HG03280 (cell line): Measurements from ENCODE around the gene TM4SF20.

Experiments used
- ATAC-seq: cut with Tn5 transposase; IDR thresholded peaks from one replicate; pipeline ENCODE4 v1.9.1; 2021; ENCODE audit warnings: mild to moderate bottlenecking, moderate library complexity; ENCODE audit not compliant: unreplicated experiment

The TM4SF20 gene, protein sequence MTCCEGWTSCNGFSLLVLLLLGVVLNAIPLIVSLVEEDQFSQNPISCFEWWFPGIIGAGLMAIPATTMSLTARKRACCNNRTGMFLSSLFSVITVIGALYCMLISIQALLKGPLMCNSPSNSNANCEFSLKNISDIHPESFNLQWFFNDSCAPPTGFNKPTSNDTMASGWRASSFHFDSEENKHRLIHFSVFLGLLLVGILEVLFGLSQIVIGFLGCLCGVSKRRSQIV

DNA sequence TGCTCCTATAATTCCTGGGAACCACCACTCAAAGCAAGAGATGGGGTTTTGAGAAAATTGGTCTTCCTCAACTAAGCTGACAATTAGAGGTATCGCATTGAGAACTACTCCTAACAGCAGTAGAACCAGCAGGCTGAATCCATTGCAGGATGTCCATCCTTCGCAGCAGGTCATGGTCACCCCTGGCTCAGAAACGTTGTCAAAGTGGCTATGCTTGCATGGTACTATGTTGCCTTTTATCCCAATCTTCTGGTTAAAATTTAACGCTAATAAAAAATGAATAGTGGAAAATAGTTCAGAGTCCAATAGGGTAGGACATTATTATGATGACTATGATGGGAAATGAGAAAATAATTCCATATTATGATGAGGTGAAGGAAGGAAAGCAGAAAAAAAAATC is at the start of gene TM4SF20:
TM4SF20 (minus strand) TSS at position 212 of the 400 bp plus-strand sequence; CDS start at position 174, 38 bp downstream.
- ATAC-seq: no peak

DNA sequence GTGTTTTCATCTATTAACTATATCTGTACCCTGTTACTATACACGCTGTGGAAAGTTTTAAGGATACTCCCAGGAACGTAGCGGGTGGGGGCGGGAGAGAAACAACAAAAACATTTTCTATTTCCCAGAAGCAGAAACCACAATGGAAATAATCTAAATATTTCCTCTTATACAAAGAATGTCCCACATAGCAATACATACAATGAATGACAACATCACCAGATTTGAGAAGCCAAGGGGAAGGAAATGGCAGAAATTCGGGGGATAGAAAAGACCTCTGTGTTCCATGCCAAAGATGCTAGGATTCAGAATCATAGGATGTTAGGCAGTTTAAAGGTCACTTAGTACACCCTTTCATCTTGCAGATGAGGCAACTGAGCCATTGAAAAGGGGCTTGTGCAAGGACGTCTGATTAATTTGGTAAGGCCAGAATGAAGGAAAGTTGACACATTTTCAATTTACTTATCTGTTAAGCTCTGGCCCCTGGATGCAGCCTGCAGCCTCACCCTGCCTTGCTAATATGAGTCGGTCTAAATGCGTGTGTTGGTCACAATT is 49.7 kb upstream of the TM4SF20 start:
- ATAC-seq: no peak

DNA sequence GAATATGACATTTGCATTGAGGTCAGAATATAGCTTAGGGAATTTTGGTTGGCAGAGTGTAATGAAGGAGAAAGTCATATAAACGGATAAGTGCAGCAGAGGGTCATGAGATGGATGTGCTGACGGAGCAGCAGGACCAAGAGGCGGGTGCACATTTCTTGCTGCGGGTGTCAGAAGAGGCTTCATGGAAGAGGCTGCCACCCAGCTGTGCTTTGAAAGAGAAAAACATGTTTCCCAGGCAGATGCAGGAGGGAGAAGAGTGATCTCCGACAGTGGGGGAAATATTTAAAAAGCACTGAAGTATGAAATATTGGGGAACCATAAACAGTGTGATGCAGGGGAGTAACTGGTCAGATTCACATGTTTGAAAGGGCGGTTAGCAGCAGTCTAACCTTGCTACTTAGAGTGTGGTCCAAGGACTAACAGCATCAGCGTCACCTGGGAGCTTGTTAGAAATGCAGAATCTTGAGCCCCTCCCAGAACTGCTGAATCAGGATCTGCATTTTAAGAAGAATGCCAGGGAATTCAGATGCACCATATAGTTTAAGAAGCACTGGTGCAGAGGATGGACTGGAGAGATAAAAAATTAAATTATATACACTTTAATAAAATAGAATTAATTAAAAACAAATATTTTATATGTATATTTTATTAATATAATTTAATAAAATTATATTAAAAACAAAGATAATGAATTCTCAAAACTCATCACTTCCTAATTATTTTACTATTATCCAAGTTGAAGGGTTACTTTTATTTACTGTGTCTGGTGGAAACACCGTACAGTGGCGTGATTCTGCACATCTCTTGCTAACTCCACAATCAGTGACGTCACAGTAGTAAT is 44.8 kb upstream of the TM4SF20 start:
- ATAC-seq: no peak

DNA sequence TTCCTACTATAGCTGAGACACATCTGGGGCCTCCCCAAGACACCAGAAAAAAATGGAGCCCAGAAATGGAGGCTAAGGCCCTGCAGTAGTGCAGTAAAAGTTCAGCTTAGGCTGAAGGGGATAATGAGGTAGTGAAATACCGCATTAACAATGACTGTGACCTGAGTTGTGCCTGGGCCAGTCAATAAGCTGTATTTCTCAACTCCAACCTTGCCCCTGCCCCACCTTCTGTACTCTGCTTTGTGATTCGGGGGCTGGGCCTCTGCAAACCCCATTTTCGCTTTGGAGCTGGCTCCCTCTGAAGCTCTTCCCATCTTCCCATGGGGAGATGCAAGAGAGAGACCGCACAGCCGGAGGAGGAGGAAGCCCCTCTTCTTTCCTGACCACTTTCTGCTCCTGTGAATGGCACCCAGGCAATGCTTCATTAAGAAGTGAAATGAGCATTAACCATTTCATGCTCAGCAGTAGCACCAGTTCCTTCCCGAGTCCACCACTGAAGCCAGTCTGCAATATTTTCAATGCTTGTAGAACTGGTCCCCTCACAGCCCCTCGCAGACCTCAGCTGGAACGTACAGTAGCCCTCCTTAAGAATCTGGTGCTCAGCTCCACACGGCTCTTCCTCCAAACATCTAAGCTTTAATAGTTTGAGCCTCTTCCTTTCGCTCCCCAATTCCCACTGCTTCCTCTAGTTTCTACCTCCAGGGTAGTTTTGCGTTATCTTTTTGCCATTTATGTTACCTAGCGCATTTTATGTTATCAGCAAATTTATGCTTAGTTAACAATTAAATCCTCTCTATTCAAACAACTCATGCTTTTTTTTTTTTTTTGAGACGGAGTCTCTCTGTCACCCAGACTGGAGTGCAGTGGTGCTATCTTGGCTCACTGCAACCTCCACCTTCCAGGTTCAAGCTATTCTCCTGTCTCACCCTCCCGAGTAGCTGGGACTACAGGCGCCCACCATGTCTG is 41.3 kb upstream of the TM4SF20 start:
- ATAC-seq: no peak

DNA sequence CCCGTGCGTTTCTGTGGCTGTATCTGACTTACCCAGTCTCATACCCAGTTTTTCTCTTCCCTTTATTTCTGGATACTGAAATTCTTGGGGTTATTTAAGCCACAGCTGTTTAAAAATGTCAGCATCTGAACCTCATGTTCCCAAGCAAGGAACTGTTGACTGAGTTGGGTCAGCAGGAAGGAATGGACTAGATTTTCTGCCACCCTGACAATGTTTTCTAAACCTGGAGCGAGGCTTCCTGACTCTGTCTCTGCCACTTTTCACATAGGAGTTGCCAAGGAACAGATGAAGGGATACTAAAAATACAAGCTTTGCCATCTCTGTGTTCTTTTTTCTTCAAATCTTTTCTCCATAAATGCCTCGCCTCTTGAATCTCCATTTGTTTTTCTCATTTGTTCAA is 37.6 kb upstream of the TM4SF20 start:
- no peak for ATAC-seq

DNA sequence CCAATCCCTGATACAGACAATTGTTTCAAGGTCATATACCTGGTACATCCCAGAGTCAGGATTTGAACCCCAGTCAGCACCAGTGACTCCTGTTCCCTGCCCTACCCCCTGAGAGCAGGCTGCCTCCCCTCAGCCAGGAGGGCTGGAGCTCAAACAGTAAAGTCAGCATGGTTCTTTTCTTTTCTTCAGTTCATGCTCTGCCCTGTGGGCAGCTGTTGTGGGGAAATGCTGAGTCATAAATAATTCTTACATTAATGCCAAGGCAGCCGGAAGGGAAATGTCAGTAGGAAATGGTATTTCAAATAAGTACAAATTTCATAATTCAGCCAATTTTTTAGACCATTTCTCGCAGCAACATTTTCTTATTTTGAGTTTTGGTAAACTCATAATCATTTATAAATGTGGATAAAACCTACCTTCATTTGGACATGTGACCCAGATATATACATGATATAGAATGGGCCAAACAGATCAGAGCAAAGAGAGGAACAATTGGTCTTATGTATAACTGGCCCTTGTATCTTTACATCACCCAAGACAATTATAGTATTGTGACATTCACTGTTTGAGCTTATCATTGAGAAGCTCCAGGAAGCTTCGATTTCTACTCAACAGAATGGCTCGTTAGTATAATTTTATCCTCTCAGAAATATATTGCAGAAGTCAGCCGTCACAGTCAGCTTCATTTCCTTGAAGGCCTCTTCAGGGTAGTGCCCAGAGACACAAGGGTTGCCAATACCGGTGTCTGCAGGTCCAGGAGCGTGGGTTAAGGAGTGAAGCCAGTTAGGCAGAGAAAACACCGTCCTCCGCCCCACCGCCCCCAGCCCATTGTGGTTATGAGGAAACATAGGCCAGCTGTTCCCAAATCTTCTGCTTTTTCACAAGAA is 36.7 kb upstream of the TM4SF20 start:
- ATAC-seq: no peak

DNA sequence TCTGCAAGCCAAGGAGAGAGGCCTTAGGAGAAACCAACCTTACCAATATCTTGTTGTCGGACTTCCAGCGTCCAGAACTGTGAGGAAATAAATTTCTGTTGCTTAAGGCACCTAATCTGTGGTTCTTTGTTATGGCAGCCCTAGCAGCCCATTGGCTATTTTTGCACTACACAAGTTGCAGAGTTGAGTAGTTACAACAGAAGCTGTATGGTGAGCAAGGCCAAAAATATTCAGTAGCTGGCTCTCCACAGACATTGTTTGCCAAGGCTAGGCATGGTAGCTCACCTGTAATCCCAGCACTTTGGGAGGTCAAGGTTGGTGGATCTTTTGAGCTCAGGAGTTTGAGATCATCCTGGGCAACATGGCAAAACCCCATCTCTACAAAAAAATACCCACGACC is 35.7 kb upstream of the TM4SF20 start:
- ATAC-seq: no peak

DNA sequence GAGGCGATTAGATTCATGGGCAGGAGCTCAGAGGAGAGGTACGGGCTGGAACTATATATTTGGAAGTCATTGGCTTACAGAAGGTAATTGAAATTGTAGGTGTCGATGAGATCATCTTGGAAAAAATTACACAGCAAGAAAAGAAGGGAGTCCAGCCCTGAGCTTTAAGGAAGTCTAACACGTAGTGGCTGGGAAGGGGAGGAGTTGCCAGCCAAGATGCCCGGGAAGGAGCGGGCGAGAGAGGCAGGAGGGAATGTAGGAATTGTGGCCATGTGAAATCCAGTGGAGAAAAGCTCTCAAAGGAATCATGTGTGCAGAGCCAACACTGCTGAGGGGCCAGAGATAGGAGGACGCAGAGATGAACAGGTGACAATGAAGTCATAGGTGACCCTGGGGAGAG is 34.3 kb upstream of the TM4SF20 start:
- ATAC-seq: no peak

DNA sequence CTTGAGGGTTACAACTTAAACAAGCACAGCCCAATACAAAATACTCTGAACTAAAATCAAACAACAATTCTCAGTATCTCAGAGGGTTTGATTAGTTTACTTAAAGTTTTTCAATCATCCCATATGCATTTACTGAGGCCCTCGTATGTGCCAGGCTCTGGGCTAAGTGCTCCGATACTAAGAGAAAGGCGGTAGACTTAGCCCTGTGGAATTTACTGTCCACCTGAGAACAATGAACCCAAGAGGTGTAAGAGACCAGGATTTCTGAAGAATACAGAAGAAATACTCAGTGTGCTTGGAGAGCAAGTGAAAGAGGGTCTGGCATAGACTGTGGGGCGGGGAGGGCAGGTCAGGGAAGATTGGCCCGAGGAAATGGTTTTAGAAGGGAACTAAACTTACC is 33.8 kb upstream of the TM4SF20 start:
- ATAC-seq: no peak

DNA sequence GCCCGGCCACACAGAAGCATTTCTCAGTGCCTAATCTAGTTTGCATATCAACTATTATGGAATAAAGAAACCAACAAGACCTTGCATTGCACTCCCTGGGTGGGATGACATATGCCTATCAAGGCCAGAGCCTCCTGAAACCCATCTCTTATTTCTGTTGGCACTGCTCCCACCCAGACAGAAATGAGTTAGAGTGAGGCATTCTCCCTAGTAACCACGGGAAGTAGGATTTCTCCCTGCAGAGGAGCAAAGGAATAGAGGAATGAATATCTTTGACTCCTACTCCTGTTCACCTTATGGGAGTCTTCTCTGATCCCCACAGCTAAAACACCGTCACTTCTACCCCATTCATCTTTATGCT is 32.9 kb upstream of the TM4SF20 start:
- ATAC-seq: no peak

DNA sequence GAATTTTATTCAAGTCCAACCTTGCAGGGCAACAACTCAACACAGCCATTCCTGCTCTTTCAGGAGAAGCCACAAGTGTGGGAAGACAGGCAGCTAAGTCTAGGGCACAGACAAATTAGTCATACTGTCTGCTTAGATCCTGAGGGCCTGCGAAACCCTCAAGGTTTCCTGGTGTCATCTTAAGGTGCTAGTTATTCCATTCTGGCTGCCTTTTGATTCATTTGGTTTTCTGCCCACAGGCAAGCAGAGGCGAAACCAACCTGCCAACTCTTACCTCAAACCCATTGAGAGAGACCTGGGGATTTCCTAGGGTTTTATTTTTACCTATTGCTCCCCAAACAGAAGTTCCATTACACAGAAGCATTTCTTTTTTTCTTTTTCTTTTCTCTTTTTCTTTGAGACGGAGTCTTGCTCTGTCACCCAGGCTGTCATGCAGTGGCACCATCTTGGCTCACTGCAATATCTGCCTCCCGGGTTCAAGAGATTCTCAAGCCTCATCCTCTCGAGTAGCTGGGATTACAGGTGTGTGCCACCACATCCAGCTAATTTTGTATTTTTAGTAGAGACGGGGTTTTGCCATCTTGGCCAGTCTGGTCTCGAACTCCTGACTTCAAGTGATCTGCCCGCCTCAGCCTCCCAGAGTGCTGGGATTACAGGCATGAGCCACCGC is 32.3 kb upstream of the TM4SF20 start:
- peak; percentile 60 for ATAC-seq

DNA sequence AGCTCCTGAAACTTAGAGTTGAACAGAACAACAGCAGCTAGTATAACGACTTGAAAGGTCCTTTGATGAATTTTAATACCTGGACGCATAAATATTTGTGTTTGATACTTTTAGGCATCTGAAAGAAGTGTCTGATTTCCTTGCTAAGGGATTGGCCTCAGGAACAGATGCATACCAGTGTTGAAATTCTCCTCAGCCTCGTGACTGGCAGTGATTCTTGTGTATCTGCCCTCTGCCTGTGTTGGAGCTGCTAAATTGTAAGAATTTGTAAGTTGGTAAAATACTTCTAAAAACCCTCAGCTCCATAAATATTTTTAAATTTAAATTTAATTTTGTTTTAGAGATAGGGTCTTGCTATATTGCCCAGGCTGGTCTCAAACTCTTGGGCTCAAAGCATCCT is 31.1 kb upstream of the TM4SF20 start:
- ATAC-seq: no peak

DNA sequence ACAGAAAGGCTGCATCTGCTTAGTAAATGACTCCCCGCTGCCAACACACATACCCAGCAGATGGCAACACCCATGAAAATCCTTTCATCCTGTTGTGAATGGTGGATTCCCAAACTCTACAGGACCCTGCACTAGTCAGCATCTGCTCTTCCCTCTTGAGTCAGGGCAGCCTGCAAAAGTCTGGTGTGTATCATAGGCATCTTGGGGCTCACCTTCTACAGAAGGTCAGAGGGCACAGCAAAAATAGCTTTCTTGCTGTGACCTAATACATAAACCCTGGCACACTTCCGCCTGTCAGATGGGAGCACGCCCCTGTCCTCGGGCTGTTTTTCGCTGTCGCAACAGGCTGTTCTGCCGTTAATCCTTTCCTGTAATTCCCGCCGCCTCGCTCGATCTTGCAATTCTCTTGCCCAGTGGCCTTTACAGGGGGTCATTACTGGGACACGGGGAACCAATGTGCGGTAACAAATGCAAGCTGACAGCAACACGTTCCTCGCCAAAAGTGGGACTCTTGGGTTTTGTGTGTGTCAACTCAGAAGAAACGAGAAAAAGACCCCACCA is 28.6 kb upstream of the TM4SF20 start:
- ATAC-seq: no peak

DNA sequence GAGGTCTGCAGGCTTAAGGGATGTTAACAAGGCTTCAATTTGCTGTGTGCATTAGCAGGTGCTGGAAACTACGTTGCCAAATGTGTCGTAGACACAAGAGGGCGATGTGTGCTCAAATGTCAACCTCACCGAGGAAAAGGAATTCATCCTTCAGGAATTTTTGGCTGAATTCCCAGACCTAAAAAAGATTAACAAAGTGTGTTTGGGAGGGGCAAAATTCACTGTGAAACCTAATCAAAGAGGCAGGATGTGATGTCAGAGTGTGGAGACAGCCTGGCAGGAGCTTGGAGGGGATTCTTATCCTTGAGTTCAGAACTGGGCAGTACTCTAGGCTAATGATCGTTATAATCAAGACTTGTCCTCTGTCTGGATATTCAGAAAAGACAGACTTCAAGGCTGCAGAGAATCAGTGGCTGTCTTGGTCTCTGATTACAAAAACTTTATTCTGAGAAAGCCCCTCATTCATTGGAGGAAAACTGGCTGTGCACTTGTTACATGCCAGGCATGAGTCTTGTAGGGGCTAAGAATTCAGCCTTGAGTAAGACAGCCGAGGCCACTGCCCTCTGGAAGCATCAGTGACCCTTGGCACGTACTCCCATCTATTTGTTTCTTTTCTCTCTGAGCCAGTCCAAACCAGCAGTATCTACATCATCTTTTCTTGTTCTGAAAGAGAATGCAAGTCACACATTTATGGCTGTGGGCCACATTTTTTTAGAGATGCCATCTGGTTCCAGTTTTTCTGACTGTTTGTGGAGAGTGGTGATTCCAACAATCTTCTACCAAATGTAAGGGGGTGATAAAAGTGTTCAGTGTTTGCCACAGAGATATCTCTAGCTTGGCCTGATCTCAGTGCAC is 27.3 kb upstream of the TM4SF20 start:
- ATAC-seq: no peak

DNA sequence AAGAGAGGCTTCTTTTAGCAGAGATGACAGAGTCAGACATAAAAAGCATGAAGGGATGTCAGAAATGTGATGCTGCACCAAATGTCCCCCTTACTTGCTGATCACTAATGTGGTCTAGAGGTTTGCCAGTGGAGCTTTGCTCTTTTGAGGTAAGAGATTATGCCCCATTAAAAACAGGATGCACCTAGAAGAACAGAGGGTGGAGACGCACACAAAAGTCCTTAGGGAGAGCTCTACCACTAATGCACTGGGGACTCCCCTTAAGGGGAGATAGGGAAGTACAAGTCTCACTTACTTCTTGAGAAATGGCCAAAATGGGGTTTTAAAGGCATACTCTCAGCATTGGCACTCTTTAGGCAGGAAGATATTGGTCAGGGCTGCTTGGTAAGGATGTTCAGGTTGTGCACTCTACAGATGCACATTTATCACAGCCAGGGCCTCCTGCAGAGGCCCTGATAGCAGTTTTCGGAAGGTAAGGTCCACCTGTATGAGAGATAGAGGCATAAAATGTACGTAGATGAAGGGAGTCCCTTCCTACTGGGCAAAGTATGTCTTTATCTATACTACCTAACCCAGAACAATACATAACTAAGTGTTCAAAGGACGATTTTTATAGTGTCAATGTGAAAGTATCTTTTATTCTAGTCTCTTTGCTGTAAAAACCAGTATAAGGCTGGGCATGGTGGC is 25.6 kb upstream of the TM4SF20 start:
- no peak for ATAC-seq

DNA sequence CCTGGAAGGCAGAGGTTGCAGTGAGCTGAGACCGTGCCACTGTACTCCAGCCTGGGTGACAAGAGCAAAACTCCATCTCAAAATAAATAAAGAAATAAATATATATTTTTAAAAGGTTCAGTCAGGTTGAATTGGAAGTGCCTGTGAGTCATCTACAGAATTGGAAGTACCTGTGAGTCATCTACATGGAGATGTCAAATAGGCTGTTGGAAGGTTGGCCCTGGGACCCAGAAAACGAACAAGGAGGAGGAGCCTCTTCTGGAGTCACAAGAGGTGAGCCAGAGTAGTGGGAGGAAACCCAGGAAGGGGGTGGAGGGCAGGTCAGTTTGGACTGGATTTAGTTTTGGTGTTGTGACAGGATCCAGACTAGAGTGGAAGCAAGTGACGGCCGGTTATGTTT is 23.9 kb upstream of the TM4SF20 start:
- no peak for ATAC-seq

DNA sequence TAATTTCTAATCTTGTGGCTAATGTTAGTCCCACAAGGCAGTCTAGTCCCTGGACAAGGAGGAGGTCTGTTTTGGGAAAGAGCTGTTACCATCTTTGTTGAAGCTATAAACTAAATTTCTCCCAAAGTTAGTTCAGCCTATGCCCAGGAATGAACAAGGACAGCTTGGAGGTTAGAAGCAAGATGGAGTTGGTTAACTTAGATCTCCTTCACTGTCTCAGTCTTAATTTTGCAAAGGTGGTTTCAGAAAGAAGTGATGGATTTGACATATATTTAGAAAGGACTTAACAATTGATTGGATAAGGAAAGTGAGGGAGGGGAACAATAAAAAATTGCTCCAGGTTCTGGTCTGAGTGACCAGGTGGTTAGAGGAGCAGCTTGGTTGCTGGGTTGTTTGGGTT is 23.2 kb upstream of the TM4SF20 start:
- ATAC-seq: no peak

DNA sequence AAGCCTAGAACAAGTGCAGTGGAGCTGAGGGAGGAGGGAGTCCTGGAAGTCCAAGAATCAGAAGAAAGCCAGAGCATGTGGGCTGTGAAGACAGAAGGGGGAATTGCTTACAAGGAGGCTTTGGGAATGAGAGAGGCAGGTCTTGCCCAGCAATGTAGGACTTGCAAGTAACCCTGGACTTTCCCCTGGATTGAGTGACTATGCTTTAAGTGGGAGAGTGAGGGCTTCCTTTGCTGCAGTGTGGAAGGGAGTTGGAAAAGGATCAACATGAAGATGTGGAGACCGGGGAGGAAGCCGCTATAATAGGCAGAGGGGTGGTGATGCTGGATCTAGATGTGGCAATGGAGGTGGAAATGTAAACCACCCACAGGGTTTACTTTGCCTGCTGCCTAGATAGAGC is 22.4 kb upstream of the TM4SF20 start:
- ATAC-seq: no peak
